SK-N-SH (cell line): ENCODE measurements around the gene KCNQ5.

Experiments used
- CHD2 ChIP-seq: fragments of 150-350 bp; IDR thresholded peaks from 2 replicates; pipeline ENCODE4 v1.6.1; 2018; ENCODE audit warnings: low read length; ENCODE audit not compliant: partially characterized antibody
- CTCF ChIP-seq: fragments of 200-600 bp; sonication (generic); IDR thresholded peaks from 2 replicates; pipeline ENCODE4 v1.6.1; 2017; ENCODE audit warnings: antibody characterized with exemption, mild to moderate bottlenecking, moderate library complexity
- ELF1 ChIP-seq: IDR thresholded peaks from 2 replicates; pipeline ENCODE4 v1.4.0; 2012
- EP300 ChIP-seq, 2 experiments: IDR thresholded peaks; 2 replicates each; pipeline versions ENCODE4 v1.4.0 to v1.6.1; 2012; ENCODE audit warnings: borderline replicate concordance in 1 of 2, low read depth in 1 of 2, low read length in 1 of 2
- EZH2phosphoT487 ChIP-seq: fragments of 200-600 bp; sonication (generic); IDR thresholded peaks from 2 replicates; pipeline ENCODE4 v1.6.1; 2017; ENCODE audit warnings: low read depth, mixed run types, mild to moderate bottlenecking, antibody characterized with exemption, moderate library complexity, borderline replicate concordance
- IRF3 ChIP-seq: fragments of 150-350 bp; IDR thresholded peaks from 2 replicates; pipeline ENCODE4 v1.6.1; 2016; ENCODE audit warnings: mild to moderate bottlenecking, low read depth, low read length
- RAD21 ChIP-seq: IDR thresholded peaks from 2 replicates; pipeline ENCODE4 v1.6.1; 2012; ENCODE audit warnings: mild to moderate bottlenecking, low read length
- RFX5 ChIP-seq: IDR thresholded peaks from 2 replicates; pipeline ENCODE4 v1.6.1; 2012; ENCODE audit warnings: mild to moderate bottlenecking, improper control_type of control experiment, low read length
- TAF1 ChIP-seq: IDR thresholded peaks from 2 replicates; pipeline ENCODE4 v1.6.1; 2012; ENCODE audit warnings: low read depth, mild to moderate bottlenecking, low read length, moderate library complexity, borderline replicate concordance
- TCF12 ChIP-seq: IDR thresholded peaks from 2 replicates; pipeline ENCODE4 v1.4.0; 2012
- USF1 ChIP-seq: IDR thresholded peaks from 2 replicates; pipeline ENCODE4 v1.4.0; 2012; ENCODE audit warnings: low read depth, borderline replicate concordance
- USF2 ChIP-seq: fragments of 150-350 bp; IDR thresholded peaks from 2 replicates; pipeline ENCODE4 v1.6.1; 2017; ENCODE audit warnings: antibody characterized with exemption, low read length, low read depth, borderline replicate concordance
- YY1 ChIP-seq: IDR thresholded peaks from 2 replicates; pipeline ENCODE4 v1.4.0; 2012; ENCODE audit warnings: low read depth, mild to moderate bottlenecking
- ZBTB33 ChIP-seq: IDR thresholded peaks from 2 replicates; pipeline ENCODE4 v1.4.0; 2012; ENCODE audit warnings: low read depth, borderline replicate concordance

- no peak for TF ChIP-seq TAF1
- TF ChIP-seq YY1, result no peak
- TF ChIP-seq CTCF, result no peak
- TF ChIP-seq IRF3, result no peak
- no peak for TF ChIP-seq EZH2phosphoT487
- TF ChIP-seq RFX5, result no peak
- no peak for TF ChIP-seq USF2
- no peak for TF ChIP-seq USF1
- no peak for TF ChIP-seq CHD2
- no peak for TF ChIP-seq TCF12
- no peak for TF ChIP-seq ELF1
- no peak for TF ChIP-seq EP300 (IDR thresholded peaks at IDR 0.05; ENCODE audit: borderline replicate concordance in 1 of 2, low read depth in 1 of 2, low read length in 1 of 2)
- TF ChIP-seq RAD21, result no peak
- no peak for TF ChIP-seq ZBTB33
These were observed 464.9 kb downstream of the KCNQ5 start for GRCh38 chr6:73086726-73087125.
